Putamen (tissue), 1 donor: ENCODE measurements around the gene ANKH.
A peak's percentile ranks its signal among the peaks of the same experiment; 100 is the strongest.
"Not testable (repeated sequence)": the region's sequence is repeated elsewhere in the genome, so short reads cannot be mapped to it uniquely, and the experiment has no call there.

ENCODE experiments used
- DNase-seq: peaks from one replicate; pipeline ENCODE4 v3.0.0-alpha.2; 2016; ENCODE audit warnings: low spot score

ANKH gene

DNA sequence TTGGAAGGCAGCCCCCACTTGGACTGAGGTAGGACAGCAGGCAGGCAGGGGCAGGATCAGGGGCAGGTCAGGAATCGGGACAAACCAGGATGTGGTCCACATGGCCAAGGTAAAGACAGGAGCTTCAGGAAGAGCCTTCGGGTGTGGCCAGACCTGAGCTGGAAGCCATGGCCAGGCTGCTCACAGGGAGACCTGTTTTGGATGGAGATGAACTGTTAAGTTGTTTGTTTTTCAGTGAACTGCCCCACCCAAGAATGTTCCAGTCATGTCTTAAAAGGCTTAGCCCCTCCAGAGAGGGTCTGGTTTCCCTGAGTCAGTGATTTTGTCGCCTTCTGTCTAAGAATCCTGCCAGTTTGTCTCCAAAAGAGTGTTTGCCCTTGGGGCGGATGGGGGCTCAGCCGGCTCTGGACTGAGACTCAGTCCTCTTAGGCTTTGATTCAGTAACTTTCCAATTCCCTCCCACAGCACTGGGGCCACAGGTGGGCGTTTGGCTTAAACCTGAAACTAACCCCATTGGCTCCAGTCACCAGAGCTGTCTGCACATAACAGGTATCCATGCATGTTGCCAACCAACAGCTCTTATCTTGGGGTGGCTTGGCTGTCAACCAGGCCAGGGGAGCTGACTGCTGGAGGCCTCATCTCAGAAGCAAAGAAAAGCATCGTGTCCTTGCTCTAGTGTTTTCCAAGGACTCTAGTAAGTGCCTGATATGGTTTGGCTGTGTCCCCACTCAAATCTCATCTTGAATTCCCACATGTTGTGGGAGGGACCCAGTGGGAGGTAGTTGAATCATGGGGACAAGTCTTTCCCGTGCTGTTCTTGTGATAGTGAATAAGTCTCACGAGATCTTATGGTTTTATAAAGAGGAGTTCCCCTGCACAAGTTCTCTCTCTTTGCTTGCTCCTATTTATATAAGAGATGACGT is 11.3 kb upstream of the ANKH start:
- no peak for DNase-seq

DNA sequence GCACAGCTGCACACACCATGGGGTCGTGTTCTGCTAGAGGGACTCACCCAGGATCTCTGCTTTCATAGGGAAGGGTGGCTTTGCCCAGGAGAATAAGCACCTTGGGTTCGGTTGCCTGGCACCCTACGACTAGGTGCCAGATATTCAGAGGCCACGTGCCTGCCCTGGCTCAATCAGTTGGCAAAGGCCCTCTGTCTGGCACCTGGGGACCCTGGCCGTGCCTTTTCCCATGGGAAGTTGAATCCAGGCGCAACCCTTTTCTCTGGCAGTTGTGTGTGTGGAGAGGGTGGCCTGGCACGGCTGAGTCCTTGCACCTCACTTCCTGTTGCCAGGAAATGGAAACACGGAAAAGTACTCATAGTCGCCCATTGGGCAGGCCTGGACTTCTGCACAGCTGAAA is 10.2 kb upstream of the ANKH start:
- no peak for DNase-seq

DNA sequence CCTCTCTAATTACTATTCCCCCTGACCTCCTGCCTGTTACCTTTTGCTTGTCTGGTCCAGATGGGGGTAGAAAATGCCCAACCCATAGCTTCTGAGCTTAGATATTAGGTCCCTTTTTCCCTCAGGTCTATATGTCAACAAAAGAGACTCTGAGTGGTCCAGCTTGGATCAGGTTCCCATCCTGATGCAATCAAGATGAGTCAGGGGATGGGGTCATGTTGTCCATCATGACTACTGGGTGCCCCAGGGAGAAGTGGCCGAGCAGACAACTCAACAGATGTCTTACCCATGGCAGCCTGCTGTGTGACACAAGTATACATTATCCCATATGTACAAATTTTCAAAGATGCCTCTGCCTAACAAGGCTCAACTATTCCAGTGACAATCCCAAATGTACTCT is 9.1 kb upstream of the ANKH start:
- no peak for DNase-seq

DNA sequence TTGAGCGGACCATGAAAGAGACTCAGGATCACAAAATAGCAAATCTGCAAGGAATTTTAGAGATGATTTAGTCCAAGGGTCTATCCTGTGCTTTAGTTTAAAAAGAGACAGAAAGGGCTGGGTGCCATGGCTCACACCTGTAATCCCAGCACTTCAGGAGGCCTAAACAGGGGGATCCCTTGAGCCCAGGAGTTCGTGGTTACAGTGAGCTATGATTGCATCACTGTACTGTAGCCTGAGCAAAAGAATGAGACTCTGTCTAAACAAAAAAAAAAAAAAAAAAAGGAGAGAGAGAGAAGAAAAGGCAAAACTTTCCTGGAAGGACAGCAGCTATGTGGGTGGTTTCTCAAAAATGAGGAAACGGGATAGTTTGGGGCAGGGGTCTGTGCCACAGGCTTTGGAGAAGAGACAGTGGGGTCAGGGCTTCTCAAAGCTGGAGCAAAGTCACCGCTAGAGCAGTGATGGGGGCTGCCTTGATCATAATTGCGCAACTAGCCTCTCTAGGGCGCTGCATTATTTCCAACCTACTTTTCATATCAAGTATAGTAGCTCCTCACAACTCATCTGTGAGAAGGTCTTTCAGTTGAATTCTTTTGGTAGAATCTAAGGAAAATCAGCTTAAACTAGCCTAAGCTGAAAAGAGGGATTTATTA is 8.5 kb upstream of the ANKH start:
- DNase-seq, result no peak

DNA sequence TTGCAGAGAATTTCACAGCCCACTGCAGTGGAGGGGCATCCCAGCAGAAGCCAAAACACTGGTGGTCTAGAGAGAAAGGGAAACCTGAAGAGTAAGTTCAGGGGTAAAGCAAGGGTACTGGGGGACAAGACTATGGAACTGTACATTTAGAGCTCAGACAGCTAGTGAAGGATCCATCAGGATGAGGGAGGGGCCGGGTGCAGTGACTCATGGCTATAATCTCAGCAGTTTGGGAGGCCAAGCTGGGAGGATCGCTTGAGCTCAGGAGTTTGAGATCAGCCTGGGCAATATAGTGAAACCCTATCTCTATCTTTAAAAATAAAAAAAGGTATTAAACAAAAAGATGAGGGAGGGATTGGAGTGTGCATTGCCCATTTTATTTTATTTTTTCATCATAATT is 7.8 kb upstream of the ANKH start:
- DNase-seq, result no peak

DNA sequence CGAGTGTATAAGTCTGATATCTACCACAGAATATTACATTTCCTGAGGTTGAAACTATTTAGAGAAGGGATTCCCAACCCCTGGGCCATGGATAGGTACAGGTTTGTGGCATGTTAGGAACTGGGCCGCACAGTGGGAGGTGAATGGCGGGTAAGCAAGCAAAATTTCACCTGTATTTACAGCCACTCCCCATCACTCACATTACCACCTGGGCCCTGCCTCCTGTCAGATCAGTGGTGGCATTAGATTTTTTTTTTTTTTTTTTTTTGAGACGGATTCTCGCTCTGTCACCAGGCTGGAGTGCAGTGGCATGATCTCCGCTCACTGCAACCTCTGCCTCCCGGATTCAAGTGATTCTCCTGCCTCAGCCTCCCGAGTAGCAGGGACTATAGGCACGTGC is 6.6 kb upstream of the ANKH start:
- not testable (repeated sequence) for DNase-seq

DNA sequence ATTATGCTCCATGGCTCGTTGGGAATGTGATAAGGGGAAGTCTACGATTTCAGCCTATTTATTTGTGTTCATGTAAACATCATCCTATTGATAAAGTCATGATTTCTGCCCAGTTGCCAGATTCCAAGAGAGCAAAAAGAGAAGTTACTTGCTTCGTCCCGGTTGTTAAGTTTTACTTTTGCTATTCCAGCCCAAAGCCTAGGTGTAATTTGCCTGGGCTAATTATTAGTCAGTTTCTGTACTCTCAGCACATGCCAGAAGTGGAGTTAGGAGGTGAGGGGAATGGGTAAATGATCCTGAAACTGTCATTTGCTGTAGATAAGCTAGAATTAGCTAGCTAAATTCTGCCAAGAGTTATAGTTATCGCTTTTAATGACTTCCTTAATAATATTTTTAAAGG is 4.5 kb upstream of the ANKH start:
- no peak for DNase-seq

DNA sequence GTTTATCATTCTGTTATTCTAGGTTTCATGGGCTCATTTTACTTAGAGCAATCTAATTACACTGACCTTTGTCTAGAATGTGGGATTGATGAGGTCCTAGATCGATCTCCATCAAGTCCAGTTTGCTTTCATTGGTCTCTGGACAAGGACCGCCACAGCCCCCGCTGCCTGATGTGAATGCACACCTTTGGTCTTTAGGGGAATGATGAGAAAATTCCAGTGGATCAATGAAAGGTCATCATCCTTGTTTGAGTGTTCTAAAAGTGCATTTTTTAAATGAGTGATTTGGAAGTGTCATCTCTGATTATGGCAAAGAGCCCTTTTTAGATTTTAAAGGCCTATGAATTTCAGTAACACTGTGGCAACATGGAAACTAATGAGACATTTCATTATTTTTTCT is 2.2 kb upstream of the ANKH start:
- no peak for DNase-seq

DNA sequence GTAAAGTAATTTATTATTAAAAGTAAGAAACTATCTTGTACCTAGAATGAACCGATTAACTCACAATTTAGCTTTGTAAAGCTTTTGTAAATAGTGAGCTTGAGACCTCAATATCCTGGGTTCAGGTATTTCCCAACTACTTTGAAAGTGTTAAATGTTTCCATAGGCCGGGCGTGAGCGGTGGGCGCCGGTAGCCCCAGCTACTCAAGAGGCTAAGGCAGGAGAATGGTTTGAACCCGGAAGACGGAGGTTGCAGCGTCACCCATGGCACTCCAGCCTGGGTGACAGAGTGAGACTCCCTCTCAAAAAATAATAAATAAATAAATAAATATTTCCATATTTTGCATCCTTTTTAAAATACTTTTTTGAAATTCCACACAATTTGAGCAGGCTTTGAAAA is 1.5 kb upstream of the ANKH start:
- DNase-seq, result no peak

DNA sequence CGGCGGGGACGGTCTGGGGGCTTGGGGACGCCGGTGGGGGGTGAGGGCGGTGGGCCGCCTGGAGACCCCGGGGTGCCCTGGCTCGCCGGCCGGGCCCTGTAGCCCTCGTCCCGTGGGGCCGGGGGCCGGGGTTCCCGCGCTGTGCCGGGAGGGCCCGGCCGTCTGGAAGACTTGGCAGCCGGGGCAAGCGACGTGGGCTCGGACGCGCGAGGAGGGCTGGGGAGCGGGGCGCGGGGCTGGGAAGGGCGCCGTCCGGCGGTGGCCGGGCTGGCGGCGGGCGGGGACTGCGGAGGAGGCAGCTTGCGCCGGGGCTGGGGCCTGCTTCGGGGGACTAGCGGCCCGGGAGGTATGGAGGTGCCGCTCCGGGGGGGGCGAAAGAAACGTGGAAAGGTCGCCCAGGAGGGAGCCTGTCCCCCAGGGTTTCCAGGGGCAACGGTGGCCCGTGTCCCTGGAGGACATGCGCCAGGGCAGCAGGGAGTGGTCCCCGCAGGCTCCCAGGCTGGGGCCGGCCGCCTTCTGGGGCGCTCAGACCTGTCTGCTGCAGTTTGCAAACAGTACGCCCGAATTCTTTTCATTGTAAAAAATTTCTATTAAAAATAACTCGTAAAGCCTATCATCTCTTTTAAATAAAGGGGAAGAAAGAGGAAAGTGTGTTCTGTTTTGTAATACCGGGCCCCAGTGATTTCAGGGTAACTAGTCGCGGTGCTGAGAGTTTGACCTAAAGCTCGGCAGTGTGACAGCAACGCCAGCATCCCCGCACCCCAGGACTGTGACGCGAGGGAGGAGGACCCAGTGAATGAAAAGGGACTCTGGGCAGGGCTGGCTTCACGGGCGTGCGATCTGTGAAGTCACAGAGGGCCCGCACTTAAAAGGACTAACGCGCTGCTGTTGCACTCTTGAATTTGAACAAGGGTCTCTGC is 752 bp upstream of the ANKH start:
- peak; percentile 66 for DNase-seq

DNA sequence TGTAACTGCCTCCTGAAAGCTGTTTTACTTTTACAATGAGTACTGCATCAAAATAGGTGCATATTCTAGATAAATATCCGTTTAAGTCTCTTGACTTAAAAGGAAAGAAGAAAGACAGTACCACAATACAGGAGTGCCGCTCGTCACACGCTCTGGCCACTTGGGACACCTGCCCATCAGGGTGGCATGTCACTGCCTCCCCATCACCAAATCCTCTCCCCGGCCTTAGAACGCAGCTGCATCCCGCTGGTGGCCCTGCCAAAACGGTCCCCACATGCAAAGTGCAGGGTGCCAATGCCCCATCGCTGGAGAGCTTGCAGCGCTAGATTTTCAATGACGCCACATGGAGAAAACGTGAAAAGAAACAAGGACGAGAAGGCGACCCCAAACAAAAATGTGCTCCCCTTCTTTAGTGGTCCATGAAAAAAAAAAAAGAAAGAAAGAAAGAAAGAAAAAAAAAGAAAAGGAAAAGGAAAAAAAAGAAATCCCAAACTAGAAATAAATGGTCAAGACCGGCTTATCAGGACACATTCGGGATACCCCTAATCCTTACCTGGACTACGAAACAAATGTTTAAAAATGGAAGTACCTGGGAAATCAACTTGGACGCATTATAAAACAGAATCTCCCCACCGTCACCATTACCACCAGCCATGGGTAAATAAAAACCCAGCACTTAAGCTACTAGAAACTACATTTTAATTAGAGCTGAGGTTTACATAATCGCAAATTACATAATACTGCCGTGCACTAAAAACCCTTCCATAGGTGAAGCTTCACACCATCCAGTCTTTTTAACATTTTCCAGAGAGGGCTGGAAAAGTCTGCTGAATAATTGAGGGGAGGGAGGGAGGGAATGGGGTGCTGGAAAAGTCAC is 1.0 kb downstream of the ANKH start:
- peak; percentile 54 for DNase-seq

DNA sequence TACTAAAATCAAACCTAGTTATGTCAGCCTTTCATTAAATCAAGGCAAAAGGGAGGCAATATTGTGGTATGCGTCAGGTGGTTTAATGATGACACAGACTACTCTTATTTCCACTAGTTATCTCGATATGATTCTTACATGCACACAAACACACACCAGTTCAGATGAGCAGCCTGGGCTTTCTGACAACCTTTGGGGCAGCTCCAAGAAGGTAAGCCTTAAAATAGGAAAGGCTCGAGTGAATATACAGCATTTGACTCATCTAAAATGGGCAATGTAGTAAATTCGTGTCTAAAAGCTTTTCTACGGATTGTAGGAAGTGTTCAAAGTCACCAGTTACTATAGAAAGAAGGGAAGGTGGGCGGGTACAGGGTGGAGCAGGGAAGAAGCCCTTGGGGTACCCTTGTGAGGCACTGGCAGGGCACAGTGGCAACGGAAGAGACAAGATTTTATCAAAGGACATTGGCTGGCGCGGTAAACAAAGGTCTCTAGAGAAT is 1.9 kb downstream of the ANKH start:
- DNase-seq, result peak; percentile 34

DNA sequence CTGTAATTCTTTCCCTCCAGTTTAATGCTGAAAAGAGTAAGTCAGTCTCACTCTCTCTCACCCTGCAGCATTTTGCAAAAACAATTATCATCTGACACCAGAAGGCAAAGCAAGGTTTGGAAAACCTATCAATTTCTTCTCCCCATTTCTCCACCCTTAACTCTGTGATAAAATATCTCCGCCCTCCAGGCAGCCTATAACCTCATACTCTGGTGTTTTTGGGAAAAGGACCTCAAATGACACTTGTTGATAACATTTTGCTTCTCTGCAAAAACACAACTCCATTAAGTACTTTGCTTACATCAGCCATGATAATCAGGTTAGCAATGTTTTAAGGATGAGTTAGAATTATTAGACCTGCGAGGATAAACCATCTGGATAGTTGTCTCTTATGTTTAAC is 2.3 kb downstream of the ANKH start:
- peak; percentile 42 for DNase-seq

DNA sequence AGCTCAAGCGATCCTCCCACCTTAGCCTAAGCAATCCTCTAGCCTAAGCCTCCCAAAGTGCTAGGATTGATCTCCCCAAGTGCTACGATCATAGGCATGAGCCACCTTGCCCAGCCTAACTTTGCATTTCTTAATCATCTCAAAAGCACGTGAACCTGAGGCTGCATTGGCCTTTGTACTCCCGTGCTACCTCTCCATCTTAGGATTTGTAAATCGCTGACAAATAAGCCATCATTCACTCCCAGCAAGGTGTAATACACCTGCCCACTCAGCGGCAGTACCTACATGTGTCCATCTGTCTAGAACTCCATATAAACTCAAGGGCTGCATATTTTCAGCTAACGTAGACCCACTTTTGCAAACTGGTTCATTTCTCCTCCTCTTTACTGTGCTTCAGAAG is 2.8 kb downstream of the ANKH start:
- no peak for DNase-seq

DNA sequence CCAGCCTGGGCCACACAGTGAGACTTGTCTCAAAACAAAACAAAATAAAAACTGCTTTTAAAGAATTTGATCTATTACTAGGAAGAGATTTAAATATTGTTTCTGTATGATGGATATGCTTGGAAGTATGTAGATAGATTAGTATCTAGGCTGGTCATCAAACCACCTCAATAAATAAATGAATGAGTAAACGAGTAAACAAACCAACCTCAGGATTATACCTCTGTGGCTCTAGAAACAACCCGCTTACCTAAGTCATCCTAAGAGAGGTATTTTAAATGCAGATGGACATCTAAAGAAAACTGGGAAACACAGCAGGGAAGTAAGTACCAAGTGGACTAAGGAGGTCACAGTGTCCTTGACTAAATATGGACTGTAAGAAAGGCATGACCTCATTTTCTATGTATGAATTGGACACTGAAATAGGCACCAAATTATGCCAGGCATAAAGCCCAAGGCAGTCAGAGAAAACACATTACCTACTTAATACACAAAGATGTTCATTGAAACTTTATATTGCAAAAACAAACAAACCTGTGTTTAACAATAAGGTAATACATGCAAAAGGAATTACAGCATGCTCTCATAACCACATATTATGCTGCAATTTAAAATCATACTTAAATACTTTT is 7.3 kb downstream of the ANKH start:
- no peak for DNase-seq

DNA sequence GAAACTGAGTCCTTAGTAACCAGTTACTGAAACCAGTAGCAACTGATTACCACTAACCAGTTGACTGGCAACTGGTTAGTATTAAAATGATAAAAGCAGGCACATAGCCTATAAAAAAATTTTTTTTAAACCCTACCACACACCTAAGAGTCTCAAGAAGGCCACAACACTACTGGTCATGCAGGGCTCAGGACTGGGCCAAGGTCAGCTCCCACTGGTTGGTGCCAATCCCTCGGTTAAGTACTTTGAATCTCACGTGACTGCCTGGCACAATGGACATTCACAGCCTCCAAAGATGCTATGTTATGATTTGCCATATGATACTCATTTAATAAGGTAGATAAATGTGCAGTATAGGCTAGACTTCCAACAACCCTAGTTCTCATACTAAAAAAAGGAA is 8.5 kb downstream of the ANKH start:
- no peak for DNase-seq

DNA sequence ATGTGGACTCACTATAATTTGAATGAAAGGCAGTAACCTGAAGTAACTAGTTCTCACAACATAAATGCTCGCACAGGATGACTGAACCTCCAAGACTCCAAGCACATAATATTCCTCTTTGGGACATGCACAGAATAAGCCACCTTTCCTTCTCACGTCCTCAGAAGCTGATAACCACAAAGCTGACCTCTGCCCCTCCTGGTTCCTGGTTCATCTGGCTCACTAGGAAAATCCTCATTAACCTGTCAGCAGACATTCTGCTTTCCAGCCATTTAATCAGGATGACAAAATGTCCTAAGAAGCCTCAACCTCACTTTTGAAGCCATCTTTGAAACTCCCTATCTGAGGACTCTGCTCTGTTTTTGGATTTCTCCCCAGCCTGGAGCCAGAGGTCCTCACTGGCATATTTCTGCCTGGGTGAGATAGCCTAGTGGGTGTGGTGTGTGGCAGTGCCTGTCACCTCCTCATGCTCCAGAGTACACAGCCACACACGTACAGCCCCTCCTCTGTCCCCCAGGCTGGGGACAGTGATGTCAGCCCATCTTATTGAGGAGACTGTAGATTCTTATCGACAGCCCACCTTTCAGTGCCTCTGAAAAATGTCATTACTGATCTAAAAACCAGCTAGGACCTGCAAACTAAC is 10.3 kb downstream of the ANKH start:
- no peak for DNase-seq

DNA sequence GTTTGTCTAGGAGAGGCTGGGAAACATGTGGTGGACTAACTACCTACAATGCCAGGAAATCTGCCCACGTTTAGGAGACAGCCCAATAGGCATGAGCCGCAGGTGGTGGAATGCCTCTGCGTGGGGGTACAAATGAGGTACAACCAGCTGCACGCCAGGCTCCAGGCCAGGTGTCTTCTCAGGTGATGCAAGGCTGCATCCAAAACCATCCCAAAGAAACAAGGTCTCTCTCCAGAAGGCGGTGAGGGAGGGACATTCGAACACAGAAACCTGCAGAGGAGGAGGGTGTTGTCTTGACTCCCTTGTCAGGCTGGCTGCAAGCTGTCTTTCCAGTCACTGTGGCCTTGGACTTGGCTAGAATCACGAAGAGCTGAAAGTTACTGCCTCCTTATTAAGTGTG is 11.6 kb downstream of the ANKH start:
- no peak for DNase-seq

DNA sequence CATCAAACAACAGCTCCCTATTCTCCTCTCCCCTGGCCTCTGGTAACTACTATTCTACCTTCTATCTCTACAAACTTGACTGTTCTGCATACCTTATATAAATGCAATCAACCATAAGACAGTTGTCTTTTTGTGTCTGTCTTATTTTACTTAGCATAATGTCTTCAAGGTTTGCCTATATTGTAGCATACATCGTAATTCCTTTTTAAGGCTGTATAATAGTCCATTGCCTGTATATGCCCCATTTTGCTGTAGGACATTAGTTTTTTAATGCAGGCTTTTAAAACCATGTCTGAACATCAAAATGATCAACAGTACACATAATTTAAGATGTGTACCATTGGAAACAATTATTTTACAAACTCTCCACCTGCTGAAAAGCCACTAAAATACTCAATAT is 12.4 kb downstream of the ANKH start:
- no peak for DNase-seq

DNA sequence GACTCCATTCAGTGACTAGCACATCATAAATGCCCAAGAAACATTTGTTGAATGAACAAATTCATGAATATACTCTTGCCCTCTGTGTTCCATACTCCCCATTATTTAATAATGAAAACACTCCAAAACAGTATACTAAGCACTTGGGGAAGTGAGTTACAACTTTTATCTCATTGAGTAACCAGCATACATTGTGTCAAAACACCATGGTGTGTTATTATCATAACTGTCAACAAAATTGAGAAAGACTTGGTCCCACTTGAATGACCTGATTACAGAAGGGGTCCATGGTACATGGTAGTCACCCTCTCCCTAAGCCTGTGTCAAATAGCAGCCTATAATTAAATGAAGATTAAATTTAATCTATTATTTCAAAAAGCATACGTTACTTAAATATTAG is 16.2 kb downstream of the ANKH start:
- no peak for DNase-seq
